Subcutaneous abdominal adipose tissue (tissue), 5 donors: ENCODE data around the gene ZNF710.

ENCODE experiments used
- H3K27ac ChIP-seq: one replicate; pipeline ENCODE4 v1.7.0; 2013; ENCODE audit warnings: low read depth, mild to moderate bottlenecking, inconsistent platforms, low read length, moderate library complexity
- H3K27me3 ChIP-seq, 5 donors: one replicate each; pipeline ENCODE4 v1.7.0; 2013; ENCODE audit warnings: low read length in 5 of 5, inconsistent platforms in 1 of 5; ENCODE audit not compliant: control insufficient read depth in 5 of 5, insufficient read depth in 4 of 5
- H3K36me3 ChIP-seq, 5 donors: one replicate each; pipeline ENCODE4 v1.7.0; 2013; ENCODE audit warnings: low read length in 5 of 5; ENCODE audit not compliant: control insufficient read depth in 5 of 5, insufficient read depth in 5 of 5
- H3K4me1 ChIP-seq, 5 donors: one replicate each; pipeline ENCODE4 v1.7.0; 2013; ENCODE audit warnings: low read length in 5 of 5, mild to moderate bottlenecking in 3 of 5, moderate library complexity in 1 of 5; ENCODE audit not compliant: control insufficient read depth in 5 of 5, insufficient read depth in 5 of 5
- H3K4me3 ChIP-seq, 5 donors: one replicate each; pipeline ENCODE4 v1.7.0; 2013; ENCODE audit warnings: low read length in 5 of 5, low read depth in 1 of 5
- H3K9ac ChIP-seq, 5 donors: one replicate each; pipeline ENCODE4 v1.7.0; 2013; ENCODE audit warnings: low read length in 5 of 5, mild to moderate bottlenecking in 4 of 5, moderate library complexity in 3 of 5
- H3K9me3 ChIP-seq, 5 donors: one replicate each; pipeline ENCODE4 v1.7.0; 2013; ENCODE audit warnings: low read length in 5 of 5; ENCODE audit not compliant: control insufficient read depth in 5 of 5
- donor health status: healthy.
- donor health status: healthy.
- donor health status: healthy.
- donor health status: healthy.
- donor health status: healthy.

ZNF710 gene

DNA sequence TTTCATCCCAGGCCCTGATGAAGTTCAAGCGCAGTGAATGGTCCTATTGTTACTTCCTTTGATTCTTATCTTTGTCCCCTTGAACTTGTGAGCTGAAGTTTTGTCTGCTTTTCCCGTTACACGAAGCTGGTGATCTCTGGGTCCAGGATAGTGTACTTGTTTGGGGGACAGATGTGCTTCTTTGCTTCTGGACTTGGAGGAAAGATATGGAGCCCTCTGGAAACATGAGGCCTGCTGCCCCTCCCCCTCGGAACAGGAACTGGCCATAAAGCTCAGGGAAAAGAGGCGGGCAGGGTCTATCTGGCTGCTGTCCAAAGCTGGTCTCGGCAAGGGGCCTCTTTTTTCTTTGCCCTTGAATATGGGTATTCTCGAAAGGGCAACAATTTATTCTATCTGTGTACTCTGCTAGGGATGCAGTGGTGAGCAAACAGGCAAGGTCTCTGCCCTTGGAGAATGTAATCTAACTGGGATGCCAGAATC, 53.5 kb downstream of the ZNF710 start:
- H3K9ac ChIP-seq = no peak overlapping the region
- no peaks in the 10 kb centered on the region for H3K36me3 ChIP-seq
- peaks cover 0 to 27% (median 10%) of the 10 kb centered on the region in 5 donors for H3K4me1 ChIP-seq
- H3K4me3 ChIP-seq = no peak overlapping the region
- no peak overlapping the region for H3K27ac ChIP-seq
- H3K27me3 ChIP-seq = no peaks in the 10 kb centered on the region
- H3K9me3 ChIP-seq = no peaks in the 10 kb centered on the region

DNA sequence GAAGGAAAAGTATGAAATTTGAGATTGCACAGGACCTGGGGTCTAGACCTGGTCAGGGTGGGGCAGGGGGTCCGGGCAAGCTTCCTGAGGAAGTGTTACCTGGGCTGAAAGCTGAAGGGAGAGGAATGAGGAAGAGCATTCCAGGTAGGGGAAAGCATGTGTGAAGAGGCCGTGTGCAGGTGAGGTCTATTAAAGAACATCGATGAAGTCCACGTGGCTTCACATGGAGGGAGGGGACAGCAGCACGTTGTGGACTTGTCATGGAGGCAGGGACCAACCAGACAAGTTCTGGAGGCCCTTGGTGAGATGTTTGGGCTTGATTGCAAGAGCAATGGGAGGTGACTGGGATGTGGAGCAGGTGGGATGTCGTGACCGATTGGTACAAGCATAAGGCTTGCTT, 54.1 kb downstream of the ZNF710 start:
- H3K4me1 ChIP-seq = peaks cover 0 to 31% (median 11%) of the 10 kb centered on the region in 5 donors
- H3K9me3 ChIP-seq = no peaks in the 10 kb centered on the region
- H3K27me3 ChIP-seq = no peaks in the 10 kb centered on the region
- H3K4me3 ChIP-seq = no peak overlapping the region
- no peak overlapping the region for H3K9ac ChIP-seq
- no peak overlapping the region for H3K27ac ChIP-seq
- no peaks in the 10 kb centered on the region for H3K36me3 ChIP-seq

DNA sequence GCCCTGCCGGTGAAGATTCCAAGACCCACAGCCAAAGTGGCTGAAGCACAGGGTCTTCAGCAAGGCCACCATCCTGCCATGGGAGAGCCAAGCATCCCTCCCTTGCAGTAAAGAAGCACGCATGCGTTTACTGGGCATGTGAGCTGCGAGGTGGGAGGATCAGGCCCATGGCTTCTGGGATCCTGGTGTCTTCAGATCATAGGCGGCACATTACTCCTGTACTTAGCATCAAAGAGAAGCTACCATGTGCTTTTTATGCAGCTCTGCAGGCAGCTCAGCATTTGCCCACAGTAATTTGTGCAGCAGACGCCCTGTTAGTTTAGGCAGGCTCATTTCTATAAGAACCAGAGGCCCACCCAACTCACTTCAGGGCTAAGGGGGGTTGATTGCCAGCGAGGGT, 55.4 kb downstream of the ZNF710 start:
- H3K27ac ChIP-seq = no peak overlapping the region
- no peaks in the 10 kb centered on the region for H3K9me3 ChIP-seq
- H3K9ac ChIP-seq = no peak overlapping the region
- peaks cover 1 to 44% (median 23%) of the 10 kb centered on the region in 5 donors for H3K4me1 ChIP-seq
- no peak overlapping the region for H3K4me3 ChIP-seq
- no peaks in the 10 kb centered on the region for H3K27me3 ChIP-seq
- H3K36me3 ChIP-seq = no peaks in the 10 kb centered on the region

DNA sequence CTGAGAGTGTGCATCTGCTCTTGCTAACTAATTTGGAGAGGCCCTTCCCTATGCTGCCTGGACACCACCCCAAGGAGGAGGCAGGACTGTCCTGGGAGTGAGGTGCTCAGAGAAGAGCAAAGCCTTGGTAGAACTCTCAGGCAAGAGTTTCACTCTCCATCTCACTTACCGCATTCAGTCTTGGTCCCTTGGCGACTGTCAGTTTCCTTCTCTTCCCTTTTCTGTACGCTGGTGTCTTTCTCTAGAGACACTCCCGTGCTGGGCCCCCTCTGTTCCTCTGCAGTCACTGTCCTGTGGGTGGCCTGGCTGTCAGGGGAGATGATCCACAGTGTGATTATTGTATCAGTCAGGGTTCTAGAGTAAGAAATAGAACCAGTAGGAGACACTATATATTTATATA, 57.2 kb downstream of the ZNF710 start:
- H3K27ac ChIP-seq = no peak overlapping the region
- peaks cover 2 to 61% (median 41%) of the 10 kb centered on the region in 5 donors for H3K4me1 ChIP-seq
- H3K27me3 ChIP-seq = no peaks in the 10 kb centered on the region
- no peaks in the 10 kb centered on the region for H3K36me3 ChIP-seq
- no peak overlapping the region for H3K9ac ChIP-seq
- no peaks in the 10 kb centered on the region for H3K9me3 ChIP-seq
- no peak overlapping the region for H3K4me3 ChIP-seq

DNA sequence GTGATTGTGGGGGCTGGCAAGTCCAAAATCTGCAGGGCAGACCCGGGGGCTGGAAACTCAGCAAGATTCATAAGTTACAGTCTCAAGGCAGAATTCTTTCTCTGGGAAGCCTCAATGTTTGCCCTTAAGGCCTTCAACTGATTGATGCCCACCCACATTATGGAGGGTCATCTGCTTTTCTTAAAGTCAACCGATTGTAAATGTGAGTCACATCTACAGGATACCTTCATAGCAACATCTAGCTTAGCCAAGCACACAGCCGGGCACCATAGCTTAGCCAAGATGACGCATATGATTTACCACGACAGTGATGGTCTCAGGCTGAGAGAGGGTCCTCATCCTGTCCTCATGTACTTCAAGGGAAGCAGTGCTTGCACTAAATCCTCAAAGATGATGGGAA, 57.7 kb downstream of the ZNF710 start:
- H3K27me3 ChIP-seq = no peaks in the 10 kb centered on the region
- no peak overlapping the region for H3K27ac ChIP-seq
- H3K9ac ChIP-seq = no peak overlapping the region
- H3K4me3 ChIP-seq = no peak overlapping the region
- peaks cover 4 to 66% (median 44%) of the 10 kb centered on the region in 5 donors for H3K4me1 ChIP-seq
- H3K9me3 ChIP-seq = no peaks in the 10 kb centered on the region
- no peaks in the 10 kb centered on the region for H3K36me3 ChIP-seq

DNA sequence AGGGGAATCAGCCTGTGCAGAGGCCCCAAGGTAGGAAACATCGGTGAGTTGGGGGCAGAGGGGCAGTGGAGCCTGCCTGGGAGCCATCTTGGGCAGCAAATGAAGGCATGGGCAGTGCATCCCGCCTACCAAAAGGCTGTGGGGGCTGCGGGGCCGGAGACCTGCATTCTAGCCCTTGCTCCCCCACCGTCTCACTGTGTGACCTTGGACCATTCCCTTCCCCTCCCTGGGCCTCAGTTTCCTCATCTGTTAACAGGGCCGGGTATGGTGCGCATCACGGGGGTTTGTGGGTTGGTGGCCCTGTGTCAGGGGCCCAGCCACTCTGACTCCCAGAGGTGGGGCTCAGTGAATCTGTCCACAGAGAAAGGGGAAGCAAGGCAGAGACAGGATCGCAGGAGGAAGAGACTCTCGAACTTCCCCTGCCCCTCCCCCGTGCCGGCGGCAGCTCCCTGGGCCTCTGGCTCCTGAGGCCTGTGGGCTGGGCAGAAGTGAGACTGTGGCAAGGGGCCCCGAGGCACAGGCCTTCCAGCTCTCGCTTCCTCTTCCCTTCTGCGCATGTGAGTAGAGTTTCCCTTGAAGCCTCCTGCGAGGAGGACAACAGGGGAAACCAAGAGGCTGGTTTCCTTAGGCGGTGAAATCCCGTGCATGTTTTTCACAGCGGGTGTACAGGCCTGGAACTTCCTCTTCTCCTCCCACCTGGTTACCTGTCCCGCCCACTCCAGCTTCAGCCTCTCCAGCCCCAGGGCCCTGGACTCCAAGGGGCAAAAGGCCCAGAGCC, 58.3 kb downstream of the ZNF710 start:
- Histone ChIP-seq H3K9me3 (no peaks in the 10 kb centered on the region), H3K36me3 (no peaks in the 10 kb centered on the region), H3K4me3 (no peak overlapping the region), H3K4me1 (peaks cover 6 to 68% (median 50%) of the 10 kb centered on the region in 5 donors), H3K27me3 (no peaks in the 10 kb centered on the region), H3K9ac (peak overlapping the region in 1 of 5 donors; percentile 17), H3K27ac (no peak overlapping the region)

DNA sequence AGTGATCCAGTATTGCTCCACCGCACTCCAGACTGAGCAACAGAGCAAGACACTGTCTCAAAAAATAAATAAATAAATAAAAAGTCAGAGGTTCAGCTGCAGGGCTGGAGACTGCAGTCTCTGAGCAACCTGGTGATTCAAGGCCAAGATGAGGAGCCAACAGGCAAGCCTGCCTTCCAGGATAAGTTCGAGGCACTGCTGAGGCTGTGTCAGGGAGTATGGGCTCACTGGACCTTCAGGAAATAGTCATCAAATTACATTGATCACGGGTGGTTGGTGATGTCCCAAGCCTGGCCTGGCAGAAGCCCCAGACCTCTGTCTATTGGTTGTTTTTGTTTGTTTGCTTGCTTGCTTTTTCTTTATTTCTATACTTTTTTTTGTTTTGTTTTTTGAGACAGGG, 59.7 kb downstream of the ZNF710 start:
- Histone ChIP-seq H3K9me3 (no peaks in the 10 kb centered on the region), H3K36me3 (no peaks in the 10 kb centered on the region), H3K9ac (no peak overlapping the region), H3K4me3 (no peak overlapping the region), H3K27ac (no peak overlapping the region), H3K27me3 (no peaks in the 10 kb centered on the region), H3K4me1 (peaks cover 10 to 77% (median 62%) of the 10 kb centered on the region in 5 donors)

DNA sequence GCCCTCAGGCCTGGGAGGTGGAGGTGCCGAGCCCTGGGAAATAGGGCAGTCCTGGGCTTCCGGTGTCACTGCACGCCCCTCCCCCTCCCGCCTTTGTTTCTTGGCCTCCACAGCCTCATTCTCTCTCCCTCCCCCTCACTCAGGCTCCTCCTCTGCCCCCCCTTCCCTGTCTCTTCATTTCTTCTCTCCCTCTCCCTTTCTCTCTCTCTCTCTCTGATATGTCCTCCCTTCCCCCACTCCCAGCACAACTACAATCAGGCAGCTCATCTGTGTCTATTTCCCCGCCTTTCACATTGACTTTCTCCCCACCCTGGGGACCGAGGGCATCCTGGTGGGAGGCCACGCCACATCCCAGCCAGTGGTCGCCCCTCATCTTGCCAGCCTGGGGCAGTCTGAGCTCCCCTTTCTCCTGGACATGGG, 60.9 kb downstream of the ZNF710 start:
- H3K4me1 ChIP-seq = peaks cover 10 to 78% (median 62%) of the 10 kb centered on the region in 5 donors
- H3K27ac ChIP-seq = peak overlapping the region; percentile 57
- H3K9me3 ChIP-seq = no peaks in the 10 kb centered on the region
- H3K27me3 ChIP-seq = no peaks in the 10 kb centered on the region
- H3K9ac ChIP-seq = peak overlapping the region in 1 of 5 donors; percentile 35
- peak overlapping the region in 1 of 5 donors; percentile 11 for H3K4me3 ChIP-seq
- H3K36me3 ChIP-seq = peaks cover 0 to 4% (median 0%) of the 10 kb centered on the region in 5 donors

DNA sequence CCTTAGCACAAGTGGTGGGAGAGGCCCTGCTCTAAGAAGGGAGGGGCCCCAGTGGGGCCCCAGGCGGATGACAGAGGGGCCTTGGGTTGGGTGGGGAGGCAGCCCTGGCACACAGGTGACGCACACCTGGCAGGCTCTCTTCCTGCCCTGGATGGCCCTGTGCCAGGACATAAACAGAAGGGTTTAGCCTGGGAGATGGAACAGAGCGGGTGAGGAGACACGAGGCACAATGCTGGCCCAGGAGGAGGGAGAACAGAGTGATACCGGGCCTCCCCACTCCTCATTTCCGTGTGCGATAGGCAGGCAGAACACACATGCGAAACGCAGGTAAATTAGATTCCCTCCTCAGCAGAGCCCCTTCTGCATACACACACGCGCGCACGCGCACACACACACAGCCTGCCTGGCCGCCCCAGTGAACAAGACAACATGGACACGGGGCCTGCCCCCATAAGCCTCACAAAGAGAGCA, 61.4 kb downstream of the ZNF710 start:
- Histone ChIP-seq H3K27me3 (no peaks in the 10 kb centered on the region), H3K9ac (peak overlapping the region in 1 of 5 donors; percentile 30), H3K4me1 (peaks cover 10 to 78% (median 62%) of the 10 kb centered on the region in 5 donors), H3K4me3 (no peak overlapping the region), H3K36me3 (peaks cover 0 to 9% (median 3%) of the 10 kb centered on the region in 5 donors), H3K9me3 (no peaks in the 10 kb centered on the region), H3K27ac (peak overlapping the region; percentile 57)

DNA sequence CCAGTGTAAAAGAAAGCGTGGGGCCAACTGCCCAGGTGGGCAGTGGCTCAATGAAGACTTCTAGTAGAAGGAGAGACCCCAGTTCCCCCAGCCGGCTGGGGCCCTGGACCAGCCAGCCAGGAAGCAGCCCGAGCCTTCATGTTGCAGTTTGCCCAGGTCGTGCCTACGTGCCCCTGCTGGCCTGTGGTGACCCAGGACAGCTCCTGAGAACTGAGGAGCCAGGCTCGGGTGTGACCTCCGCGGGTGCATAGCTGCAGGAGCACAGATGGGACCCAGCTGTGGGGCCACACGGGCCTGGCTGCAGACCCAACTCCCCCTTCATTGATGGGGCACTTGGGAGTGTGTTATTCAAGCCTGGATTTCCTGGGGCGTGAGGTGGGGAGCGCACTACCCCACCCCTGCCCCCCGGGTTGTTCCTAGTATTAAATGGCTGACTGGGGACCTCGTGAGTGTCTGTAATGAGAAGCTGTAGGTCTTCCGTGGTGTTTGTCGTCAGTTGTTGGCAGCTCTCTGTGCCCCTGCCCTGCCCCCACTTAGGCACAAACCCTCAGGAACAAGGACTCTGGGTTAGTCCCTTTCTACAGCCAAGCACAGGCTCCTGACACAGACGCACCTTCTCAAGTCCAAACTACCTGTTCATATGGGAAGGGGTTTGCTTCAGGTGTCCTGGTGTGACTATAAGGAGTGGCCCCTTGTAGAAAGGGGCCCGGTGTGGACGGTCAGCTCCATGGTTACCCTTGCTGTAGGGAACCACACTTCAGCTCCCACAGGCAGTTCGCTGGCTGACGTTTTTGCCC, 62.0 kb downstream of the ZNF710 start:
- no peaks in the 10 kb centered on the region for H3K9me3 ChIP-seq
- peaks cover 10 to 72% (median 62%) of the 10 kb centered on the region in 5 donors for H3K4me1 ChIP-seq
- H3K36me3 ChIP-seq = peaks cover 0 to 15% (median 8%) of the 10 kb centered on the region in 5 donors
- H3K27me3 ChIP-seq = no peaks in the 10 kb centered on the region
- H3K4me3 ChIP-seq = no peak overlapping the region
- peak overlapping the region in 1 of 5 donors; percentile 30 for H3K9ac ChIP-seq
- H3K27ac ChIP-seq = peak overlapping the region; percentile 57
